Nephron (organoid): ENCODE results near the gene MGRN1.

Source experiments
- H3K27ac Mint-ChIP-seq, 3 experiments: 2 replicates each; pipeline ENCODE4 v1.8.0; 2020; ENCODE audit warnings: mixed read lengths in 3 of 3, mild to moderate bottlenecking in 2 of 3, moderate library complexity in 1 of 3
- H3K27me3 Mint-ChIP-seq: 2 replicates; pipeline ENCODE4 v1.8.0; 2021; ENCODE audit warnings: low read depth, mild to moderate bottlenecking, moderate library complexity, mixed read lengths
- H3K36me3 Mint-ChIP-seq: 2 replicates; pipeline ENCODE4 v1.8.0; 2020; ENCODE audit warnings: low read depth, mixed read lengths
- H3K4me1 Mint-ChIP-seq: 2 replicates; pipeline ENCODE4 v1.8.0; 2020; ENCODE audit warnings: mixed read lengths
- H3K4me3 Mint-ChIP-seq, 3 experiments: 2 replicates each; pipeline ENCODE4 v1.8.0; 2020; ENCODE audit warnings: mild to moderate bottlenecking in 3 of 3, mixed read lengths in 3 of 3, moderate library complexity in 2 of 3
- H3K9me3 Mint-ChIP-seq: 2 replicates; pipeline ENCODE4 v1.8.0; 2020; ENCODE audit warnings: mixed read lengths
- CTCF ChIP-seq, 3 experiments: fragments of 200-600 bp; sonication (generic); IDR thresholded peaks; one replicate each; pipeline ENCODE4 v1.5.0; 2021; ENCODE audit warnings: antibody characterized with exemption in 3 of 3; ENCODE audit not compliant: unreplicated experiment in 3 of 3

The MGRN1 gene

GRCh38 chr16:4659363-4660353, 35.0 kb downstream of the MGRN1 start:
- Mint-ChIP-seq H3K36me3 (peaks cover 21% of the 10 kb centered on the region), H3K27me3 (no peaks in the 10 kb centered on the region), H3K27ac (peak overlapping the region; percentile 56 to 93 (median 83)), H3K9me3 (no peaks in the 10 kb centered on the region), H3K4me1 (peaks cover 4% of the 10 kb centered on the region), H3K4me3 (peak overlapping the region in 2 of 3 experiments; percentile 6 to 11)
- no peak for TF ChIP-seq CTCF (IDR thresholded peaks at IDR 0.05; ENCODE audit: unreplicated experiment in 3 of 3)

GRCh38 chr16:4660454-4661007, 35.9 kb downstream of the MGRN1 start:
- peak overlapping the region; percentile 56 to 93 (median 83) for H3K27ac Mint-ChIP-seq

GRCh38 chr16:4661661-4662060, 37.0 kb downstream of the MGRN1 start:
- H3K4me3 Mint-ChIP-seq: no peak overlapping the region
- peaks cover 15% of the 10 kb centered on the region for H3K36me3 Mint-ChIP-seq
- no peak for TF ChIP-seq CTCF (IDR thresholded peaks at IDR 0.05; ENCODE audit: unreplicated experiment in 3 of 3)
- peaks cover 4% of the 10 kb centered on the region for H3K4me1 Mint-ChIP-seq
- H3K27ac Mint-ChIP-seq: peak overlapping the region in 1 of 3 experiments; percentile 64
- no peaks in the 10 kb centered on the region for H3K9me3 Mint-ChIP-seq
- H3K27me3 Mint-ChIP-seq: no peaks in the 10 kb centered on the region

More at GRCh38 chr16:4660454-4661007, 35.9 kb downstream of the MGRN1 start:
- Mint-ChIP-seq H3K27me3 (no peaks in the 10 kb centered on the region), H3K4me3 (peak overlapping the region in 2 of 3 experiments; percentile 11 to 14), H3K4me1 (peaks cover 4% of the 10 kb centered on the region), H3K9me3 (no peaks in the 10 kb centered on the region), H3K36me3 (peaks cover 22% of the 10 kb centered on the region)
- TF ChIP-seq CTCF (IDR thresholded peaks at IDR 0.05; ENCODE audit: unreplicated experiment in 3 of 3): no peak

GRCh38 chr16:4663465-4663776, 38.8 kb downstream of the MGRN1 start:
- H3K27ac Mint-ChIP-seq: peak overlapping the region in 1 of 3 experiments; percentile 52
- H3K4me3 Mint-ChIP-seq: no peak overlapping the region
- peaks cover 4% of the 10 kb centered on the region for H3K4me1 Mint-ChIP-seq
- TF ChIP-seq CTCF (IDR thresholded peaks at IDR 0.05; ENCODE audit: unreplicated experiment in 3 of 3): no peak
- H3K9me3 Mint-ChIP-seq: no peaks in the 10 kb centered on the region
- H3K36me3 Mint-ChIP-seq: peaks cover 16% of the 10 kb centered on the region
- H3K27me3 Mint-ChIP-seq: no peaks in the 10 kb centered on the region

GRCh38 chr16:4663777-4664465, 39.3 kb downstream of the MGRN1 start:
- Mint-ChIP-seq H3K27ac (peak overlapping the region in 1 of 3 experiments; percentile 52), H3K36me3 (peaks cover 16% of the 10 kb centered on the region), H3K9me3 (no peaks in the 10 kb centered on the region), H3K4me1 (peaks cover 4% of the 10 kb centered on the region), H3K27me3 (no peaks in the 10 kb centered on the region), H3K4me3 (no peak overlapping the region)
- TF ChIP-seq CTCF (IDR thresholded peaks at IDR 0.05; ENCODE audit: unreplicated experiment in 3 of 3): no peak
